ENCODE data around the gene FMN1.

FMN1 gene

GRCh38 chr15:33136353-33136752 lies 58.2 kb downstream of the FMN1 start:
- no peak for TF ChIP-seq CTCF (conservative IDR thresholded peaks at IDR 0.05; ENCODE audit: low read length)
- no peak overlapping the region for H3K4me3 ChIP-seq (ENCODE audit: low read length)
- DNase-seq (ENCODE audit: low read depth) = no peak

- H3K4me3 ChIP-seq (ENCODE audit: low read length) = no peak overlapping the region
- peak; percentile 90 for DNase-seq (ENCODE audit: low read depth)
- TF ChIP-seq CTCF (conservative IDR thresholded peaks at IDR 0.05; ENCODE audit: low read length) = no peak
These were observed 59.1 kb downstream of the FMN1 start for GRCh38 chr15:33135355-33135781.

- TF ChIP-seq CTCF (conservative IDR thresholded peaks at IDR 0.05; ENCODE audit: low read length) = peak; percentile 89
- H3K4me3 ChIP-seq (ENCODE audit: low read length) = no peak overlapping the region
- peak; percentile 72 for DNase-seq (ENCODE audit: low read depth)
These were observed 61.7 kb downstream of the FMN1 start for GRCh38 chr15:33132722-33133345.

GRCh38 chr15:33132233-33132580 lies 62.3 kb downstream of the FMN1 start:
- no peak for DNase-seq (ENCODE audit: low read depth)
- no peak for TF ChIP-seq CTCF (conservative IDR thresholded peaks at IDR 0.05; ENCODE audit: low read length)
- no peak overlapping the region for H3K4me3 ChIP-seq (ENCODE audit: low read length)

GRCh38 chr15:33131552-33132232 lies 62.8 kb downstream of the FMN1 start:
- H3K4me3 ChIP-seq (ENCODE audit: low read length) = no peak overlapping the region
- DNase-seq (ENCODE audit: low read depth) = peak; percentile 52

GRCh38 chr15:33126559-33127290 lies 67.8 kb downstream of the FMN1 start:
- no peak for TF ChIP-seq CTCF (conservative IDR thresholded peaks at IDR 0.05; ENCODE audit: low read length)
- DNase-seq (ENCODE audit: low read depth) = peak; percentile 96
- peak overlapping the region; percentile 7 for H3K4me3 ChIP-seq (ENCODE audit: low read length)

More at GRCh38 chr15:33131552-33132232, 62.8 kb downstream of the FMN1 start:
- no peak for TF ChIP-seq CTCF (conservative IDR thresholded peaks at IDR 0.05; ENCODE audit: low read length)
